HG02623 (cell line): ENCODE results near the gene AIFM3.
"Not testable (repeated sequence)": the region's sequence is repeated elsewhere in the genome, so short reads cannot be mapped to it uniquely, and the experiment has no call there.

Experiments
- ATAC-seq: cut with Tn5 transposase; IDR thresholded peaks from one replicate; pipeline ENCODE4 v1.9.1; 2021; ENCODE audit warnings: moderate library complexity; ENCODE audit not compliant: unreplicated experiment

The AIFM3 gene

DNA sequence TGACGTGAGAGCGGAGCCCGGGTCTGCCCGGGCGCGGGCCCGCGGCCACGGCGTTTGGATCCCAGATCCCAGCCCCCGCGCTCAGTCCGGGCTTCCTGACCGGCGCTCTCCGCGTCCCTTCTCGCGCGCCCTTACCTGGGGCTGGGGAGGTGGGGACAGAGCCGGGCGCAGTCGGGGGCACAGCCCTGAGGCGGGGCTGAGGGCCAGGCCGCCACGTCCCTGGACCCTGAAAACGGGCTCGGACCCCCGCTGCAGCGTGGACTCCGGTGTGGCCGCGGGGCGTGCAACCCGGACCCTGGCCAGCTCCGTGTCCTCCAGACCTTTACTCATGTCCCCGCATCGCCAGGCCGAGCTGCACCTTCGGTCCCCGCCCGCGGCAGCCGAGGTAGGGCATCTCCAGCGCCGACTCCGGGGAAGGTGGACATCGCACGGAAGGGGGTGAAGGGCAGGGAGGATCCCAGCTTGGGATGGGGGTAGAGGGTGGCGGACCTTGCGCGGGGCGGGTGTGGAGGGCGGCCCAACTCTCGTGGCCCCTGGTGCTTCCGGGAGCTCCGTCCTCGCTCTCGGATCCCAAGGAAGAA lies 9.9 kb upstream of the AIFM3 start:
- no peak for ATAC-seq

GRCh38 chr22:20957683-20958431 lies 9.2 kb upstream of the AIFM3 start:
- no peak for ATAC-seq

DNA sequence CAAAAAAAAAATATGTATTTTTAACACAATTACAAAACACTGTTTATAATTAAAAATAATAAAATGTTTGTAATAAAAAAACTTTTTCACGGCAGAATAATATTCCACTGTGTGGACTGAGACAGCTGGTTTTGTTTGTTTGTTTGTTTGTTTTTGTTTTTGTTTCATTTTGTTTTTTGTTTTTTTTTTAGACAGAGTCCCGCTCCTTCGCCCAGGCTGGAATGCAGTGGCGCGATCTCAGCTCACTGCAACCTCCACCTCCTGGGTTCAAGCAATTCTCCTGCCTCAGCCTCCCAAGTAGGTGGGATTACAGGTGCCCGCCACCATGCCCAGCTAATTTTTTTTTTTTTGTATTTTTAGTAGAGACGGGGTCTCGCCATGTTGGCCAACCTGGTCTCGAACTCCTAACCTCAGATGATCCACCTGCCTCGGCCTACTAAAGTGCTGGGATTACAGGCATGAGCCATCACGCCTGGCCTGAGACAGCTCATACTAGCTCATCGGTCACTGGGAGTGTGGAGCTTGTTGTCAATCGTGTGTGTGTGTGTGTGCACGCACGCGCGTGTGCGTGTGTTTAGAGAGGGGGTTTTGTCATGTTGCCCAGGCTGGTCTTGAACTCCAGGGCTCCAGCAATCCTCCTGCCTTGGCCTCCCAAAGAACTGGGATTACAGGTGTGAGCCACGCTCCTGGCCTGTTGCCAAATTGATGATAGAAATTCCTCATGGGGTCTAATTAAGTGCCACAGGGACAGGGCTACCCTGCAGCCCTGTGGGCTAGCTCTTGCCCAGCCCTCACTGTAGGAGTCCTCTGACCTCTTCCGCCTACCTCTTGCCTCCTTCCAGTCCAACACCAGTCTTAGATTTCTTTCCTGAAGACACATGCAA lies 7.2 kb upstream of the AIFM3 start:
- ATAC-seq = no peak

- no peak for ATAC-seq
Observed at GRCh38 chr22:20960609-20961008, 6.4 kb upstream of the AIFM3 start.

DNA sequence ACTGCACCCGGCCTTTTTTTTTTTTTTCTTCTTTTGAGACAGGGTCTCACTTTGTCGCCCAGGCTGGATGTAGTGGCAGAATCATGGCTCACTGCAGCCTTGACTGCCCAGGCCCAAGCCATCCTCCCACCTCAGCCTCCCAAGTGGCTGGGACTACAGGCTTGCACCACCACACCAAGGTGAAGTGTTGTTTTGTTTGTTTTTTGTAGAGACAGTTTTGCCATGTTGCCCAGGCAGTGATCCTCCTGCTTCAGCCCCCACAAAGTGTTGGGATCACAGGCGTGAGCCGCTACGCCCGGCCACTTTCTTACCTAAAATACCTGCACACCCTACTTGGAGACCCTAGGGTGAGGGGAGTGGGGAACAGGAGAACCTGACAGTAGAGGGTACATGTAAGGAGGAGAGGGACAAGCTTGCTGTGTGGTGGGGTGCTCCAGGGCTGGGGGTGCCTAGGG lies 4.5 kb upstream of the AIFM3 start:
- no peak for ATAC-seq

DNA sequence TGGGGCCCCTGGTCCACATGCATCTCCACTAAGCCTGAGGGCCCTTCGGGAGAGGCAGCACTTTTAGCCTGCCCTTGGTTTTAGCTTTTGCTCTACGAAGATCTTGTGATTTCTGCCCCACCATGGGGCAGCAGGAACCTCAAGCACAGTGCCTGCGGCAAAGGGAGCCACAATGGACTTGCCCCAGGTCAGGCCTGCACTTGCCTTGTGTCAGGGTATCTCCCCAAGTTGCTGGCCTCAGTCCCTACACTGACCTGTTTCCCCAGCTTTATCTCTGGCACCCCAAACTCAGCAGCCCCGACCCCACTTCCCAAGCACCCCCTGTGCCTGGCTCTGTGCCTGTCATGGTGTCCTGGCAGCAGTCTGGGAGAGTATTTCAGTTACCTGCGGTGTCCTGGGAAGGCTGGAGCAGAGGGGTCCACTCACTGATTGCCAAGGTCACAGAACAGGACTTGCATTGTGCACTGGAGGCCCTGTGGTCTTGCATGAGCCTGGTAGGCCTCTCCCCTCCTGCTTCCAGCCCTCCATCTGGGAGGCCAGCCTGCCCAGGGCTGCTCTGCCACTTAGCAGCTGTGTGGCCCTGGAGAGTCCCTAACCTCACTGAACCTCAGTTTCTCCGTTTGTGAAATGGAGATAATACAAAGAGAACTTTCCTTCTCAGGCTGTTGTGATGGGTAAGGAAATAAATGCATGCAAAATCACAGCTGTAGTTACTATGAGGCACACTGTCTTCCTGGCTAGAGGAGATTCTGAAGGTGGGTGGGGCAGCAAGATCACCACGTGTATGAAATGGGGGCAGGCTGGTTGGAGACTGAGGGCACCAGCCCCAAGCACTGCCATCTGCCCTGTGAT lies 3.6 kb upstream of the AIFM3 start:
- ATAC-seq = no peak

DNA sequence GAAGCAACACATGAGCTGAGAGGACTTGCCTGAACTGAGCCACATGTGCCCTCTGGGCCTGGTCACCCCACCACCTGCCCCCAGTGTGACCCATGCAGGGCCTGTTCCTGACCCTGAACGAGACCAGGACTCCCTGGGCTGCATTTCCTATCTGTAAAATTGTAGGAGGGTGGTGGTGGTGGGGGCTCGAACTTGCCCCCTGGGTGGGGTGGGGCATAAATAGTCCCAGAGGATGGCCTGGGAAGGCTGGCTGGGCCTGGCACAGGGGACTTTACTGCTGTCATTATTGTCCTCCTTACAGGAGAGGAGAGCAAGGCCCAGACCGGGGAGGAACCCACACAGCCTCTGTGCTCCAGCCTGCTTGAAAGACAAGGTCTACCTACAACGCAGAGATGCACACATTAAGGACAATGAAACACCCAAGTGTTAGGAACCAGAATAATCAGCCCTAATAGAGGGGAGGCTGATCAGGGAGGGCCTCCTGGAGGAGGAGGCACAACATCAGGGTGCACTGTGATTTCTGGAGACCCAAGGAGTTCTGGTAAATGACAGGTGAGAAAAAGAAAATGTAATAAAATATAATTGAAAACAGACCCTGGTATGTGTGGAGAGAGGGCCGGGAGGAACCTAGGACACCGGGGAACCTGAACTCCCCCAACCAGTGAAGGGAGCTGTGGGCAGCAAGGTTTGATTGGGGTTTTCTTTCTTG lies 2.8 kb upstream of the AIFM3 start:
- no peak for ATAC-seq

- ATAC-seq = no peak
Observed at GRCh38 chr22:20964799-20965103, 2.3 kb upstream of the AIFM3 start.

GRCh38 chr22:20965104-20965887 lies 1.8 kb upstream of the AIFM3 start:
- no peak for ATAC-seq

DNA sequence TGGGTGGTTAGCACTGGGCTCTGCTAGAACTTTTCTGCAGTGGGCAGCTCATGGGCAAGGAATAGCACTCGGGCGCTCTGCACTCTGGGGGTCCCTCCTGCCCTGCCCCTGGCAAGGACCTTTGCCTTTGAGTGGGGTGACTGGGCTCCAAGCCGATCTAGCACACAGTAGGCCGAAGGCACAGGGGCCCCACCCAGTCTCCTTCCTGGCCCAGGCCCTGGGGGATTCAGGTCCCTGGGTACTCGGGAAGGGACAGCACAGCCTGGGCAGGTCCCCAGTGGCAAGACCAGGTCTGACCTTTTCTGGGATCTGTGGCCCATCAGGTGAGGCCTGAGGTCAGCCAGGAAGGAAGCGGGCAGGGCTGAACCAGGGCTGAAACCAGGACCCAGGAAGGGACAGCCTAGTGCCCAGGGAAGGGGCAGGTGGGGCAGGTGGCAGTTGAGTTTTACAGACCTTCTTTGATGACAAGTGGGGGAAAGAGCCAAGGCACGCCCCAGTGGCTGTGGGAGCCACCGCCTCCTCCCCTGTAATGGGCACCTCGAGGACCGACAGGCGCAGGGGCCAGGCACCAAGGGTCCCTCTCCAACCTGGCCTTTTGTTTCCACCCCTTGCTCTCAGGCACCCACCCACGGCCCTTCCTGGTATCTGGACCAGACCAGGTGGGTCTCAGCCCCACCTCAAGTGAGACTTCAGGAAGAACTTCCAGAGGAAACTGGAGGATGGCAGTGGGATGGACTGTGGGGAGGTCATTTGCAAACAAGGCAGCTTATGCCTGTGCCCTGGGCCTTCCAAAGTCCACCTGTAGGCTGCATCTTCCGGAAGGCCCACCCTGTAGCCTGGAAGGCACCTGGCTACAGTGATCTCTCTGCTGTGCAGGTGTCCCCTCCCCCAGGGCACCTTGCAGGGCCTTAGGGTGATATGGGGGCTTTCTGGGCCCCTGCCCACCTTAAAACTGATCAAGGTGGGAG lies 883 bp upstream of the AIFM3 start:
- ATAC-seq = no peak

DNA sequence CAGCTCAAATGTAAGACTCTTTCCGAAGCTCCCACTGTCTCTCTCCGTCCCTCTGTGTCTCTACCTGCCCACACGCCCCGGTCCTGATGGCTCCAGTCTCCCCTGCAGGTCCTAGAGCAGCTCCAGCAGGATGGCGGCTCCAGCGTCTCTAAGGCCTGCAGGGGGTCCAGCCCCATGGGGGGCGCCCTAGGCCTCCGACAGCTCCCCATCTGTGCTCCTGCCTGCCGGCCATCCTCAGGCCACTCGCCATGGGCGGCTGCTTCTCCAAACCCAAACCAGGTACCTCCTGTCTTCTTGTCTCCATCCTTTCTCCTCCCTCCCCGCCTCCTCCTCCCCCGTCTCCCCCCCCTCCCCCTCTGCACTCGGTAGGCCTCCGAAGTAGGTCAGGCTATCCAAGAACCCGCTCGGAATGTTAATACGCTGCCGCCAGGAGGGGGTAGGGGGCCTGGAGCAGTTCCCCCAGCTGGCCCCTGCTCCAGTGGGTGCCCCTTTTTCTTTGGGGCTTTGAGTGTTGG lies 699 bp downstream of the AIFM3 start:
- no peak for ATAC-seq

GRCh38 chr22:20968281-20968977 lies 1.4 kb downstream of the AIFM3 start:
- ATAC-seq = no peak

GRCh38 chr22:20970939-20971657 lies 4.0 kb downstream of the AIFM3 start:
- ATAC-seq = no peak

GRCh38 chr22:20972014-20972694 lies 5.1 kb downstream of the AIFM3 start:
- not testable (repeated sequence) for ATAC-seq

DNA sequence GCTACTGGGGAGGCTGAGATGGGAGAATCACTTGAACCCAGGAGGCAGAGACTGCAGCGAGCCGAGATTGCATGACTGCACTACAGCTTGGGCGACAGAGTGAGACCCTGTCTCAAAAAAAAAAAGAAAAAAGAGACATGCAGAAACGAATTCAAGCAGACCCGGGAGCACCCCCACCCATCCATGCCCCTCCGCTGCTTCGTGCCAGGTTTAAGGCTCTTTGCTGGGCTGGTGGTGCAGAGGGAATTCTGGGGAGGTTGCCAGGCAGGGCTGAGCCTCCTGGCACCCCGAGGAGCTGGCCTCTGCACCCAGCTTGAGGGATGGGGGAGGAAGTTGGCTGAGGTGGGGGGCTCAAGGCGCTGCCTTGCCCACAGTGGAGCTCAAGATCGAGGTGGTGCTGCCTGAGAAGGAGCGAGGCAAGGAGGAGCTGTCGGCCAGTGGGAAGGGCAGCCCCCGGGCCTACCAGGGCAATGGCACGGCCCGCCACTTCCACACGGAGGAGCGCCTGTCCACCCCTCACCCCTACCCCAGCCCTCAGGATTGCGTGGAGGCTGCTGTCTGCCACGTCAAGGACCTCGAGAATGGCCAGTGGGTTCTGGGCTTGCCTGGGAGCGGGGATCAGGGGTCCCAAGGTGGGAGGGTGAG lies 6.0 kb downstream of the AIFM3 start:
- ATAC-seq = no peak
